Thyroid gland (tissue), 4 donors: ENCODE results near the gene RCE1.

ENCODE experiments used
- CTCF ChIP-seq, 6 experiments: fragments of 200-600 bp in 3 of 6; fragments of 450-650 bp in 3 of 6; sonication (generic) in 3 of 6; IDR thresholded peaks; one replicate each; pipeline ENCODE4 v1.5.1; 2016 to 2019; ENCODE audit warnings: antibody characterized with exemption in 6 of 6, mild to moderate bottlenecking in 2 of 6, inconsistent platforms in 1 of 6, moderate library complexity in 1 of 6
- POLR2A ChIP-seq, 2 donors: fragments of 450-650 bp; IDR thresholded peaks; one replicate each; pipeline ENCODE4 v1.6.1; 2017; ENCODE audit warnings: antibody characterized with exemption in 2 of 2, mild to moderate bottlenecking in 2 of 2, moderate library complexity in 1 of 2

DNA sequence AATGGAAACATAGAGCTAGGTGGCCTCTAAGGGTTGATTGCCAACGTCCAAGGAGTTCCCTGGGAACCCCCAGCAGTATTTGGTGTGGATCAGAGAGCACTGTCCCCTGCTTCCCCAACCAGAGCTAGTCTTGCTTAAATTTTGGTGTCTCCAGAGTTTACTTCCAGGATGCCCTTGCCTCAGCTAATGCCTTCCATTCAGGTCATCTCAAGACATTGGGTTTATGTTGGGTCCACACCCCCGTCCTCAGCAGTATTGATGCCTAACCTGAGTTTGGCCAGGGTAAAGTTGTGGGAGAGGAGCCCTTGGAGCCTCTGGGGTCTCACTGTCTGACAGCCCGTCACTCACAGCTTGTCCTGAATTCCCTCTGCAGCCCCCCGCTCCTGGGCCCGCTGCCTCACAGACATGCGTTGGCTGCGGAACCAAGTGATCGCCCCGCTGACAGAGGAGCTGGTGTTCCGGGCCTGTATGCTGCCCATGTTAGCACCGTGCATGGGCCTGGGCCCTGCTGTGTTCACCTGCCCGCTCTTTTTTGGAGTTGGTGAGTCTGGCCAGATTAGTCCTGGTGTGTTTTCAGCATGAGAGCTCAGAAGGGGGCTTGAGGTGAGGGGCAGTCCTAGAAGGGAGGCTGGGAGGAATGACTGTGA lies 1.4 kb downstream of the RCE1 start:
- TF ChIP-seq CTCF (IDR thresholded peaks at IDR 0.05) (no peak), POLR2A (IDR thresholded peaks at IDR 0.05) (no peak)
